GM20000 (cell line): ENCODE data around the gene MTREX.

Experiments used
- DNase-seq: peaks from one replicate; pipeline ENCODE4 v3.0.0; 2012; ENCODE audit warnings: low spot score
- CTCF ChIP-seq: IDR thresholded peaks from 2 replicates; pipeline ENCODE4 v1.5.1; 2012; ENCODE audit warnings: mild to moderate bottlenecking, control low read depth; ENCODE audit errors: extremely low read depth, missing control alignments

Gene MTREX

GRCh38 chr5:55470282-55470681 is 162.5 kb downstream of the MTREX start:
- no peak for DNase-seq
- TF ChIP-seq CTCF, result no peak

GRCh38 chr5:55471468-55471867 is 163.7 kb downstream of the MTREX start:
- no peak for TF ChIP-seq CTCF
- DNase-seq, result no peak

GRCh38 chr5:55472642-55473041 is 164.9 kb downstream of the MTREX start:
- DNase-seq, result no peak
- TF ChIP-seq CTCF, result no peak
